ENCODE data around the gene OTOS.

DNA sequence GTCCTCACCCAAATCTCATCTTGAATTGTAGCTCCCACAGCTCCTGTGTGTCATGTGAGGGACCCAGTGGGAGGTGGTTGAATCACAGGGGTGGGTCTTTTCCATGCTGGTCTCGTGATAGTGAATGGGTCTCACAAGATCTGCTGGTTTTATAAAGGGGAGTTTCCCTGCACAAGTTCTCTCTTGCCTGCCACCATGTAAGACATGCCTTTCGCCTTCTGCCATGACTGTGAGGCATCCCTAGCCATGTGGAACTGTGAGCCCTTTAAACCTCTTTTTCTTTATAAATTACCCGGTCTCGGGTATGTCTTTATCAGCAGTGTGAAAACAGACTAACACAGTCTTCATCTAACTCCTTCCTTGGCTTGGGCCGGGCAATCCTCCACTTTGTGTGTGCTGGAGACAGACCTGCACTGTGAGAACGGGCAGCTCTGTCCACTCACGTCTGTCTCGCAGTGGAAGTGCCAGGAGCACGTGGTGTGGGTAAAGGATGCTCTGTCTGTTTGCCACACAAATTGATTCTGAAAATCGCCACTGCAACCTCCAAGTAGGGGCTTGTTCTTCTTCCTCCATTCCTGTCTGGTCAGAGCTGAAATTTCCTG lies 47.6 kb upstream of the OTOS start:
- TF ChIP-seq FOXA1 (IDR thresholded peaks at IDR 0.05) = no peak
- TF ChIP-seq ELF4 (IDR thresholded peaks at IDR 0.05) = no peak
- no peak for TF ChIP-seq SP1 (IDR thresholded peaks at IDR 0.05)
- TF ChIP-seq, protein P1, sequence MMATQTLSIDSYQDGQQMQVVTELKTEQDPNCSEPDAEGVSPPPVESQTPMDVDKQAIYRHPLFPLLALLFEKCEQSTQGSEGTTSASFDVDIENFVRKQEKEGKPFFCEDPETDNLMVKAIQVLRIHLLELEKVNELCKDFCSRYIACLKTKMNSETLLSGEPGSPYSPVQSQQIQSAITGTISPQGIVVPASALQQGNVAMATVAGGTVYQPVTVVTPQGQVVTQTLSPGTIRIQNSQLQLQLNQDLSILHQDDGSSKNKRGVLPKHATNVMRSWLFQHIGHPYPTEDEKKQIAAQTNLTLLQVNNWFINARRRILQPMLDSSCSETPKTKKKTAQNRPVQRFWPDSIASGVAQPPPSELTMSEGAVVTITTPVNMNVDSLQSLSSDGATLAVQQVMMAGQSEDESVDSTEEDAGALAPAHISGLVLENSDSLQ (IDR thresholded peaks at IDR 0.05) = no peak
- no peak for TF ChIP-seq L3MBTL2 (conservative IDR thresholded peaks at IDR 0.05)
- no peak for TF ChIP-seq LEF1 (IDR thresholded peaks at IDR 0.05; ENCODE audit: borderline replicate concordance)
- TF ChIP-seq HDGF (IDR thresholded peaks at IDR 0.05; ENCODE audit: borderline replicate concordance) = no peak
- TF ChIP-seq SUZ12 (IDR thresholded peaks at IDR 0.05) = no peak
- no peak for TF ChIP-seq BHLHE40 (IDR thresholded peaks at IDR 0.05; ENCODE audit: borderline replicate concordance)
- no peak for TF ChIP-seq CTBP1 (IDR thresholded peaks at IDR 0.05; ENCODE audit: borderline replicate concordance)
- TF ChIP-seq FOXK2 (IDR thresholded peaks at IDR 0.05) = no peak
- no peak for TF ChIP-seq ARNT (IDR thresholded peaks at IDR 0.05)
- TF ChIP-seq NFRKB (IDR thresholded peaks at IDR 0.05) = no peak
- no peak for TF ChIP-seq TARDBP (IDR thresholded peaks at IDR 0.05)

Data from HEK293T (cell line).